ENCODE data around the gene COL27A1. TPM values are rescaled to one million over a fixed set of nuclear protein-coding genes. Genes with fewer than 3 reads are reported as not detected.

The COL27A1 gene
- total RNA-seq, 1 donor from 2014 or later = 48.5 TPM

DNA sequence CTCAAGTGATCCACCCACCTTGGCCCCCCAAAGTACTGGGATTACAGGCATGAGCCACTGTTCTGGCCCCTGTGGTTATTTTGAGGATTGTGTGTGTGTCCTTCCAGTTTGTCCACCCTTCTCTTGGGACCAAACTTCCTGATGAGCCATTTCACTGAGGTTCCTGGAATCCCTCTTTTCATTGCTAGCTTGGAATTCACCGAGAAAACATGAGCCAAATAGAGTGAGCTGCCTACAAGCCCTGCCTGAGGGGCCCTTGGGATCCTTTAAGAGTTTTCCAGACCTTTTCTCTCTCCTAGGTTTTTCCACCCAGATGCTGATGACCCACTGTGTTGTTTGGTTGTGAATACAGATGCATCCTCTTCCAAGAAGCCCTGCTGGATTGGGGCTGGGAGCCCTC is 43.0 kb upstream of the COL27A1 start:
- no peaks in the 10 kb centered on the region for H3K36me3 Mint-ChIP-seq (ENCODE audit: low read depth)
- H3K4me3 Mint-ChIP-seq (ENCODE audit: unreplicated experiment) = no peak overlapping the region
- H3K27ac Mint-ChIP-seq (ENCODE audit: unreplicated experiment) = no peak overlapping the region
- peaks cover 29% of the 10 kb centered on the region for H3K4me1 Mint-ChIP-seq (ENCODE audit: low read depth)
- DNase-seq (ENCODE audit: low spot score) = no peak
- TF ChIP-seq, protein P1, sequence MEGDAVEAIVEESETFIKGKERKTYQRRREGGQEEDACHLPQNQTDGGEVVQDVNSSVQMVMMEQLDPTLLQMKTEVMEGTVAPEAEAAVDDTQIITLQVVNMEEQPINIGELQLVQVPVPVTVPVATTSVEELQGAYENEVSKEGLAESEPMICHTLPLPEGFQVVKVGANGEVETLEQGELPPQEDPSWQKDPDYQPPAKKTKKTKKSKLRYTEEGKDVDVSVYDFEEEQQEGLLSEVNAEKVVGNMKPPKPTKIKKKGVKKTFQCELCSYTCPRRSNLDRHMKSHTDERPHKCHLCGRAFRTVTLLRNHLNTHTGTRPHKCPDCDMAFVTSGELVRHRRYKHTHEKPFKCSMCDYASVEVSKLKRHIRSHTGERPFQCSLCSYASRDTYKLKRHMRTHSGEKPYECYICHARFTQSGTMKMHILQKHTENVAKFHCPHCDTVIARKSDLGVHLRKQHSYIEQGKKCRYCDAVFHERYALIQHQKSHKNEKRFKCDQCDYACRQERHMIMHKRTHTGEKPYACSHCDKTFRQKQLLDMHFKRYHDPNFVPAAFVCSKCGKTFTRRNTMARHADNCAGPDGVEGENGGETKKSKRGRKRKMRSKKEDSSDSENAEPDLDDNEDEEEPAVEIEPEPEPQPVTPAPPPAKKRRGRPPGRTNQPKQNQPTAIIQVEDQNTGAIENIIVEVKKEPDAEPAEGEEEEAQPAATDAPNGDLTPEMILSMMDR (IDR thresholded peaks at IDR 0.05) = no peak
- no peaks in the 10 kb centered on the region for H3K9me3 Mint-ChIP-seq (ENCODE audit: low read depth)
- peaks cover 8% of the 10 kb centered on the region for H3K27me3 Mint-ChIP-seq (ENCODE audit: low read depth)

DNA sequence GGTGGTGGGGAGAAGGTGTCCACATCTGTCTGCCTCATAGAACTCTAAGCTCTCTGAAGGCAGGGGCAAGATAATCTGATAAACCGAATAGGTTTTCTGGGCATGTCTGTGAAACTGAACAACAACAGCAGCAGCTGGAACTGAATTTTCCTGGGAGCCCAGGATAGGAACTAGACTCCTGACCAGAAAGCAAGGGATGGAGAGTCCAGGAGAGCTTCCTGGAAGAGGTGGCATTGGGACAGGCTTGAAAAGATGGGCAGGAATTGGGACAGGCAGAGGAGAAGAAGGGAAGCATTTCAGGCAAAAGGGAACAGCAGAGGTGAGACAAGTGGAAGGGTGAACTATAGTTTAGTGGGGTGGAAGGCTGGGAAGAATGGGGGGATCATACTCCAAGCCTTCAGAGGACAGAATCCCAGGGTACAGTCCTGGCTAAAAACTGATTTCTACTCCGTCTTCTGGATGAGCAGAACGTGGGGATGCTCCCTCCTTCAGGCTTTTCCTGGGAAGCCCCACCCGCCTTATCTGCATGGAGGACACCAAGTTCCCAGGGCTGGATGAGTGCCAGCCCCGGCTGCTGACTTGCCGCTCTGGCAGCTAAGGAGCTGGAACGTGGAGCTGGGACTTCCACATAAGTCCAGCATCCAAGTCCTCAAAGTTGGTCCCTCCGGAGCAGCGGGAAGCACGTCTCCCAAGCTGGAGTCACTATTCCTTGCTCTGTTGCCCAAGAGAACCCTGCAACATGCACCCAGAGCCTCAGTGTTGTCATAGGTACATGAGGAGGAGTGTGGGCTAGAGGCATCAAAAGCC is 42.4 kb upstream of the COL27A1 start:
- Mint-ChIP-seq H3K27me3 (ENCODE audit: low read depth) (peaks cover 13% of the 10 kb centered on the region), H3K27ac (ENCODE audit: unreplicated experiment) (peak overlapping the region; percentile 13), H3K36me3 (ENCODE audit: low read depth) (no peaks in the 10 kb centered on the region), H3K4me3 (ENCODE audit: unreplicated experiment) (no peak overlapping the region), H3K4me1 (ENCODE audit: low read depth) (peaks cover 29% of the 10 kb centered on the region), H3K9me3 (ENCODE audit: low read depth) (no peaks in the 10 kb centered on the region)
- DNase-seq (ENCODE audit: low spot score) = no peak
- TF ChIP-seq, protein P1 (IDR thresholded peaks at IDR 0.05) = no peak

DNA sequence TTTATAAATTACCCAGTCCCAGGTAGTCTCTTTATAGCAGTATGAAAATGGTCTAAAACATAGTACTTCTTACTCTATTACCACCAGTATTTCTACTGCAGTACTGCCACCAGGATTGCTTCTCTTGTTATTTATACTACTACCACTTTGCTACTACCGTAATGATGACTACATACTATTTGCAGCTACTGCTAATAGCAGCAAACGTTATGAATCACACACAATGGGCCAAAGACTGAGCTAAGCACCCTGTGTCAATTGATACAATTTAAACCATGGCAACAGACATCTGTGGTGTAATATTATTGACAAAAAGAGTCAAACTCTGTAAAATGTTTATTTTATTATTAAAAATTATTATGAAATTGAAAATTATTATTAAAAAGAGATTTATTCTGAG is 41.0 kb upstream of the COL27A1 start:
- H3K9me3 Mint-ChIP-seq (ENCODE audit: low read depth) = no peaks in the 10 kb centered on the region
- H3K4me1 Mint-ChIP-seq (ENCODE audit: low read depth) = peaks cover 29% of the 10 kb centered on the region
- no peak overlapping the region for H3K4me3 Mint-ChIP-seq (ENCODE audit: unreplicated experiment)
- H3K27ac Mint-ChIP-seq (ENCODE audit: unreplicated experiment) = peak overlapping the region; percentile 61
- peaks cover 22% of the 10 kb centered on the region for H3K27me3 Mint-ChIP-seq (ENCODE audit: low read depth)
- TF ChIP-seq, protein P1 (IDR thresholded peaks at IDR 0.05) = no peak
- no peak for DNase-seq (ENCODE audit: low spot score)
- no peaks in the 10 kb centered on the region for H3K36me3 Mint-ChIP-seq (ENCODE audit: low read depth)

DNA sequence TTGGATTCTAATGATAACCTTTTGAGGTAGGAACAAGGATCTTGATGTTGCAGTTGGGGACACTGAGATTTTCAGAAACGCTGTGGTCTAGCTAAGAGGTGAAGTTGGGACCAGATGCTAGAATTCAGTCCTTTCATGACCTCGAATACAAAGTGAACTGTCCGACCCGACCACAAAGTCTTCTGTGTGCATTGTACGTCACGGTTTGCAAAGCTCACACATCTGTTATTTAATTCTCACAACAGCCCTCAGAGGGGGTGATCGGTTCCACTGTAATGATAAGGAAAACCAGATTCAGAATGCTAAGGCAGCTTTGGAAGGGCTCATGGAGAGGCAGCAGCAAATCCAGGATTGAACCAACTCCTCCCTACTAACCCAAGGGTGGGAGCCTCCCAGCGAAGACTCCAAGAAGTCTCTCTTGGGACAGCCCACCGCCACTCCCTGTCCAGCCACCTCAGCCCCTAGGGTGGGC is 39.6 kb upstream of the COL27A1 start:
- Mint-ChIP-seq H3K4me1 (ENCODE audit: low read depth) (peaks cover 21% of the 10 kb centered on the region), H3K27me3 (ENCODE audit: low read depth) (peaks cover 25% of the 10 kb centered on the region), H3K36me3 (ENCODE audit: low read depth) (no peaks in the 10 kb centered on the region), H3K27ac (ENCODE audit: unreplicated experiment) (no peak overlapping the region), H3K4me3 (ENCODE audit: unreplicated experiment) (no peak overlapping the region), H3K9me3 (ENCODE audit: low read depth) (no peaks in the 10 kb centered on the region)
- TF ChIP-seq, protein P1 (IDR thresholded peaks at IDR 0.05) = no peak
- no peak for DNase-seq (ENCODE audit: low spot score)

DNA sequence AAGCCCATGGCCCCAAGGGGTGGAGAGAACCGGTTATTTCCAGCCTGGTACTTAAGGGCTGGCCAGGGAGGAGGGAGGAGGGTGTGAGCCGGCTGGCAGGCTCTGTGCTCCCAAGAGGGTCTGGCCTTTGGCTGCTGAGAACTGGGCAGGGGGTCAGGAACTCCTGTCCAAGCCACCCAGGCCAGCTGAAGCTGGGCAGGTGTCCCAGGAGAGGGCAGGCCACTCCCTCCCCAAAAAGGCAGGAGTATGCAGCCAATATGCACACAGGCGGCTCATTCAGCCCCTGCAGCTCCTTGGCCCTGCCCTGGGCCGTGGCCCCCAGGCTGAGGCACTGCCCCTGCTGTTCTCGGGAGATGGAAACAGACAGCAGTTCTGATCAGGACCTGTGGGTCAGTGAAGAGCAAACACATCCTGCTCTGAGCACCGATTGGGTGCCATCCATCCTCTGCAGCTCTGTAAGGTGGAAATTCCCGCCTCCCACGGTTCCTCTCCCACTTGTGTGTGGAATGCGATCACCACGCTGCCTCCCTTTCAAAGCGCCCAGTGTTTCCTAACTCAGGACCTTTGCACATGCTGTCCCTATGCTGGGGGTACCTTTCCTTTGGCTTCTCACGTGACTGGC is 39.1 kb upstream of the COL27A1 start:
- peak; percentile 68 for DNase-seq (ENCODE audit: low spot score)
- no peak overlapping the region for H3K27ac Mint-ChIP-seq (ENCODE audit: unreplicated experiment)
- no peaks in the 10 kb centered on the region for H3K36me3 Mint-ChIP-seq (ENCODE audit: low read depth)
- peaks cover 17% of the 10 kb centered on the region for H3K4me1 Mint-ChIP-seq (ENCODE audit: low read depth)
- H3K4me3 Mint-ChIP-seq (ENCODE audit: unreplicated experiment) = no peak overlapping the region
- no peaks in the 10 kb centered on the region for H3K9me3 Mint-ChIP-seq (ENCODE audit: low read depth)
- H3K27me3 Mint-ChIP-seq (ENCODE audit: low read depth) = peaks cover 26% of the 10 kb centered on the region
- TF ChIP-seq, protein P1 (IDR thresholded peaks at IDR 0.05) = no peak

Data from chondrocyte (in vitro differentiated cells).